Islet of Langerhans (tissue), 1 donor: ENCODE measurements around the gene HLA-DMB.
A peak's percentile ranks its signal among the peaks of the same experiment; 100 is the strongest.
"Not testable (repeated sequence)": the region's sequence is repeated elsewhere in the genome, so short reads cannot be mapped to it uniquely, and the experiment has no call there.

Experiments used
- FAIRE-seq: peaks from one replicate; lab custom pipeline; 2011; peaks lifted over from hg19 to GRCh38; lab: Jason Lieb, UNC

The HLA-DMB gene

GRCh38 chr6:32950010-32950409, 9.2 kb upstream of the HLA-DMB start:
- no peak for FAIRE-seq

- FAIRE-seq: no peak
These were observed 8.3 kb upstream of the HLA-DMB start for GRCh38 chr6:32949113-32949512.

GRCh38 chr6:32947552-32948465, 7.0 kb upstream of the HLA-DMB start:
- no peak for FAIRE-seq

- FAIRE-seq: no peak
These were observed 6.1 kb upstream of the HLA-DMB start for GRCh38 chr6:32946893-32947292.

- FAIRE-seq: no peak
These were observed 5.1 kb upstream of the HLA-DMB start for GRCh38 chr6:32945953-32946352.

- no peak for FAIRE-seq
These were observed 4.4 kb upstream of the HLA-DMB start for GRCh38 chr6:32945108-32945760.

- no peak for FAIRE-seq
These were observed 3.2 kb upstream of the HLA-DMB start for GRCh38 chr6:32943864-32944649.

- FAIRE-seq: not testable (repeated sequence)
These were observed 1.8 kb upstream of the HLA-DMB start for GRCh38 chr6:32942555-32943123.

- no peak for FAIRE-seq
These were observed 463 bp upstream of the HLA-DMB start for GRCh38 chr6:32941214-32941768.

- FAIRE-seq: no peak
These were observed 2.3 kb downstream of the HLA-DMB start for GRCh38 chr6:32938494-32938893.

GRCh38 chr6:32937230-32937633, 3.6 kb downstream of the HLA-DMB start:
- no peak for FAIRE-seq

GRCh38 chr6:32936239-32937152, 4.3 kb downstream of the HLA-DMB start:
- FAIRE-seq: no peak

- FAIRE-seq: no peak
These were observed 5.1 kb downstream of the HLA-DMB start for GRCh38 chr6:32935551-32936238.

GRCh38 chr6:32933661-32934085, 7.2 kb downstream of the HLA-DMB start:
- FAIRE-seq: peak; percentile 90

- no peak for FAIRE-seq
These were observed 8.5 kb downstream of the HLA-DMB start for GRCh38 chr6:32932132-32932868.

GRCh38 chr6:32931211-32931610, 9.6 kb downstream of the HLA-DMB start:
- FAIRE-seq: no peak

GRCh38 chr6:32922083-32922482, 18.7 kb downstream of the HLA-DMB start:
- no peak for FAIRE-seq

GRCh38 chr6:32920715-32921114, 20.1 kb downstream of the HLA-DMB start:
- FAIRE-seq: peak; percentile 68

- FAIRE-seq: no peak
These were observed 27.9 kb downstream of the HLA-DMB start for GRCh38 chr6:32912951-32913350.

- FAIRE-seq: peak; percentile 17
These were observed 31.9 kb downstream of the HLA-DMB start for GRCh38 chr6:32908897-32909296.
